SU-DHL-6 (cell line): ENCODE data around the gene RAB20.

Source experiments
- H2AFZ ChIP-seq: fragments of 200-600 bp; sonication (generic); 2 replicates; pipeline ENCODE4 v1.6.1; 2014; ENCODE audit warnings: low read depth, mild to moderate bottlenecking, moderate library complexity, mixed read lengths, antibody characterized with exemption, low read length; ENCODE audit not compliant: severe bottlenecking
- H3F3A ChIP-seq: fragments of 200-600 bp; shearing (Covaris generic); 2 replicates; pipeline ENCODE4 v1.6.0; 2016; ENCODE audit warnings: antibody characterized with exemption, mild to moderate bottlenecking; ENCODE audit not compliant: insufficient read depth
- H3K27ac ChIP-seq: fragments of 200-600 bp; sonication (generic); 2 replicates; pipeline ENCODE4 v1.5.1; 2016; ENCODE audit warnings: low read depth, mild to moderate bottlenecking, low read length, moderate library complexity, mixed read lengths
- H3K27me3 ChIP-seq: fragments of 200-600 bp; sonication (generic), shearing (Covaris generic); 2 replicates; pipeline ENCODE4 v1.6.0; 2014; ENCODE audit warnings: mild to moderate bottlenecking, low read length
- H3K36me3 ChIP-seq: fragments of 200-600 bp; sonication (generic); 2 replicates; pipeline ENCODE4 v1.6.1; 2014; ENCODE audit warnings: mild to moderate bottlenecking, low read length, mixed read lengths
- H3K4me2 ChIP-seq: fragments of 300-600, 200-600 bp; shearing (Covaris generic), sonication (generic); 2 replicates; pipeline ENCODE4 v1.6.0; 2014; ENCODE audit warnings: low read length, low read depth, mild to moderate bottlenecking; ENCODE audit not compliant: poor library complexity, severe bottlenecking
- H3K4me3 ChIP-seq: fragments of 200-600 bp; sonication (generic); 2 replicates; pipeline ENCODE4 v1.5.1; 2014; ENCODE audit warnings: antibody characterized with exemption, low read length, mild to moderate bottlenecking, mixed read lengths; ENCODE audit not compliant: insufficient read depth, poor library complexity, severe bottlenecking
- H3K79me2 ChIP-seq: fragments of 200-600 bp; sonication (generic); 2 replicates; pipeline ENCODE4 v1.6.1; 2014; ENCODE audit warnings: mild to moderate bottlenecking, low read length, moderate library complexity; ENCODE audit not compliant: insufficient read depth
- H3K9ac ChIP-seq: fragments of 200-600 bp; sonication (generic); 2 replicates; pipeline ENCODE4 v1.7.0; 2014; ENCODE audit warnings: mild to moderate bottlenecking, low read length
- H3K9me2 ChIP-seq: fragments of 200-600 bp; sonication (generic); replicated peaks from 2 replicates; pipeline ENCODE4 v1.6.1; 2014; ENCODE audit warnings: low read length; ENCODE audit not compliant: insufficient read depth
- H3K9me3 ChIP-seq: fragments of 200-600 bp; sonication (generic); 2 replicates; pipeline ENCODE4 v1.6.1; 2014; ENCODE audit warnings: low read length, mixed read lengths; ENCODE audit not compliant: insufficient read depth
- H4K20me1 ChIP-seq: fragments of 200-600 bp; sonication (generic); 2 replicates; pipeline ENCODE4 v1.6.1; 2014; ENCODE audit warnings: low read depth, mild to moderate bottlenecking, antibody characterized with exemption, low read length, moderate library complexity, mixed read lengths
- EZH2phosphoT487 ChIP-seq: fragments of 200-600 bp; sonication (generic), shearing (Covaris generic); conservative IDR thresholded peaks from 2 replicates; pipeline ENCODE4 v1.6.1; 2018; ENCODE audit warnings: mild to moderate bottlenecking, antibody characterized with exemption, low read length, moderate library complexity, mixed read lengths
- TF ChIP-seq, protein P1 (sequence below): fragments of 200-600 bp; sonication (generic); IDR thresholded peaks from one replicate; pipeline ENCODE4 v1.5.1; 2017; ENCODE audit warnings: antibody characterized with exemption, mild to moderate bottlenecking, low read length, moderate library complexity; ENCODE audit not compliant: insufficient read depth, poor library complexity, severe bottlenecking

The RAB20 gene

DNA sequence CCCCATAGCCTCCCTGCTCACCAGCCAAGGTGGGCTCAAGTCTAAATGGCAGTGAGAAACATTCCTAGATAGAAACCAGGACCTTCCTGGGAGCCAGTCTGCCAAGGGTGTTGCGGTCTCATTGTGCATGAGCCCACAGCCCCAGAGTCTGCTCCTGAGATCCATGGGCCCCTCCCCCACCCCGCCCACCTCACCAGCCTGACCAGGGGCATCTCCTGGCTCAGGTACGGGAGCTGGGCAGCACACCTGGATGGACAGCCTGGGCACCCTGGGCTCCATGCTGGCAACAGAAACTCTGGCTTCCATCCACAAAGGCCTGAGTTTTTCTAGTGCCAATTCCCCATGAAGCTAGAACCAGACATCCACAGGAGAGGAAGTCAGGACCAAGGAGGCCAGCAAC is 65.6 kb downstream of the RAB20 start:
- Histone ChIP-seq H3K4me3 (no peak overlapping the region), H3K27me3 (no peaks in the 10 kb centered on the region), H2AFZ (no peak overlapping the region), H3K9ac (no peak overlapping the region), H3K79me2 (no peaks in the 10 kb centered on the region), H3K4me2 (no peak overlapping the region), H3K9me3 (no peaks in the 10 kb centered on the region), H3K9me2 (no peaks in the 10 kb centered on the region), H3K27ac (no peak overlapping the region), H3K36me3 (no peaks in the 10 kb centered on the region), H4K20me1 (no peaks in the 10 kb centered on the region), H3F3A (no peaks in the 10 kb centered on the region)
- TF ChIP-seq, protein P1, sequence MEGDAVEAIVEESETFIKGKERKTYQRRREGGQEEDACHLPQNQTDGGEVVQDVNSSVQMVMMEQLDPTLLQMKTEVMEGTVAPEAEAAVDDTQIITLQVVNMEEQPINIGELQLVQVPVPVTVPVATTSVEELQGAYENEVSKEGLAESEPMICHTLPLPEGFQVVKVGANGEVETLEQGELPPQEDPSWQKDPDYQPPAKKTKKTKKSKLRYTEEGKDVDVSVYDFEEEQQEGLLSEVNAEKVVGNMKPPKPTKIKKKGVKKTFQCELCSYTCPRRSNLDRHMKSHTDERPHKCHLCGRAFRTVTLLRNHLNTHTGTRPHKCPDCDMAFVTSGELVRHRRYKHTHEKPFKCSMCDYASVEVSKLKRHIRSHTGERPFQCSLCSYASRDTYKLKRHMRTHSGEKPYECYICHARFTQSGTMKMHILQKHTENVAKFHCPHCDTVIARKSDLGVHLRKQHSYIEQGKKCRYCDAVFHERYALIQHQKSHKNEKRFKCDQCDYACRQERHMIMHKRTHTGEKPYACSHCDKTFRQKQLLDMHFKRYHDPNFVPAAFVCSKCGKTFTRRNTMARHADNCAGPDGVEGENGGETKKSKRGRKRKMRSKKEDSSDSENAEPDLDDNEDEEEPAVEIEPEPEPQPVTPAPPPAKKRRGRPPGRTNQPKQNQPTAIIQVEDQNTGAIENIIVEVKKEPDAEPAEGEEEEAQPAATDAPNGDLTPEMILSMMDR = no peak
- no peak for TF ChIP-seq EZH2phosphoT487

DNA sequence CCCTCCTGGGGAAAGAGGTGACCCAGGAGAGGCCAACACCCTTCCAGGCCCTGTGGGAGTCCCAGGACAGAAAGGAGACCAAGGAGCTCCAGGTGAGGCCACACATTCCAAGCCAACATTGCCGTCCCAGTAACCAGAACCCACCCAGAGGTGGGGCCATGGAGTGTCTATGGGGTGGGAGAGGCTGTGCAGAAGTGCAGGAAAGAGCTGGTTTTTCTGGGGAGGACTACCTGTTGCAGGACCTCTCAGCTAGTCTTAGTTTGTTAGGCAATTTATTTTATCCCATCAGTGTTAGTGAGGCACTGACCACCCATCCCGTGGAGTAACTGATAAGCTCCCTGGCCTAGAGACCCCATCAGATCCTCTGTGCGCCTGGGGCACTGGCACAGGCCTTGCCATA is 66.1 kb downstream of the RAB20 start:
- Histone ChIP-seq H3K4me2 (no peak overlapping the region), H3K27me3 (no peaks in the 10 kb centered on the region), H3K9me2 (no peaks in the 10 kb centered on the region), H3K36me3 (no peaks in the 10 kb centered on the region), H3K27ac (no peak overlapping the region), H3K4me3 (no peak overlapping the region), H3K79me2 (no peaks in the 10 kb centered on the region), H4K20me1 (no peaks in the 10 kb centered on the region), H2AFZ (no peak overlapping the region), H3F3A (no peaks in the 10 kb centered on the region), H3K9ac (no peak overlapping the region), H3K9me3 (no peaks in the 10 kb centered on the region)
- no peak for TF ChIP-seq EZH2phosphoT487
- TF ChIP-seq, protein P1 = no peak

DNA sequence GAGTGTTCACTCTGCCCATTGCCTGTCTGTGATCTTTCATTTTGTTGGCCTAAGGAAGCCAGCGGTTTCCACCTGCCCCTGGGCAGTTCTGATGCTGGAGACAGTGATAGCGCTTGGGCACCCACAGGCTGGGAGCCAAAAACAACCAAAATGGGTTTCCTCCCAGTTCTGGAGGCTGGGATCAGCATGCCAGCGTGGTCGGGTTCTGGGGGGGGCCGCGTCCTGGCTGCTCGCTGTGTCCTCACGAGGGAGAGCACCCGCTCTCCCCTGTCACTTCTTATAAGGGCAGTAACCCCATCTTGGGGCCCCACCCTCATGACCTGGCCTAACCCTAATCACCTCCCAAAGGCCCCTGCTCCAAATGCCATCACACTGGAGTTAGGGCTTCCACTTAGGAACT is 67.9 kb downstream of the RAB20 start:
- Histone ChIP-seq H3K27ac (no peak overlapping the region), H3K9me3 (no peaks in the 10 kb centered on the region), H3K27me3 (no peaks in the 10 kb centered on the region), H4K20me1 (no peaks in the 10 kb centered on the region), H3K36me3 (no peaks in the 10 kb centered on the region), H3K9ac (no peak overlapping the region), H3K79me2 (no peaks in the 10 kb centered on the region), H2AFZ (no peak overlapping the region), H3K4me2 (no peak overlapping the region), H3F3A (no peaks in the 10 kb centered on the region), H3K9me2 (no peaks in the 10 kb centered on the region), H3K4me3 (no peak overlapping the region)
- no peak for TF ChIP-seq EZH2phosphoT487
- TF ChIP-seq, protein P1 = no peak
